ENCODE data around the gene BUB1B.

The BUB1B gene

DNA sequence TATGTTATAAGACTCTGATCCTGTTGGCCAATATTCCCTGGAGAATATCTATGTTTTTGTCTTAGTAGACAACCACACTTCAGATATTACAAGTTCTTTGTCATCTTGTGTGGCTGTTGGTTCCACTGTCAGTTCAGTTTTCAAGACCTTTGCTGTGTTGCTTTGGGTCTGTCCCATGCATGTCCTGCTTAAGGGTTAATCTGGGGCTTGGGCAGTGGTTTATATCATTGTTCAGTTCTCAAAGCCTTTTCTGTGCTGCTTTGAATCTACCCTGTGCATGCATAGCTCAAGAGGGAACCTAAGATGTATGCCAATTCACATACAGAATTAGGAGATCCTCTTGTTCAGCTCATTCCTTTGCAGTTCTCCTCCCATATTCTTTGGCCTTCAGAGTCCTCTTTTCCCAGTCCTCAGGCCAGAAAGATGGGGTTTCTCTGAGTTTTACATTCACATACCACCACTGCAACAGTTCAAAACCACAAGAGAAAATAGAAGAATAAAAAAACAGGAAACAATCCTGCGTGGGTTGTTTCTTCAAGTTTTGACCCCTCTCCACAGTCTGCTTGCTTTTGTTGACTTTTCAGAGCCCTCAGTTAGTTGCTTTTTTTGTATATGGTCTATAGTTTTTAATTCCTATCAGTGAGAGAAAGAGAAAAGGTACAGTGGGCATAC, 21.6 kb downstream of the BUB1B start:
- Mint-ChIP-seq H3K27me3 (no peaks in the 10 kb centered on the region), H3K4me1 (ENCODE audit: low read depth in 2 of 2) (peaks cover 19 to 24% of the 10 kb centered on the region in 2 donors), H3K36me3 (ENCODE audit: insufficient read depth) (no peaks in the 10 kb centered on the region), H3K27ac (peak overlapping the region; percentile 86 to 89), H3K4me3 (peak overlapping the region; percentile 50 to 58), H3K9me3 (no peaks in the 10 kb centered on the region)
- no peak for DNase-seq
- ATAC-seq (replicated peaks) = peak; percentile 50

DNA sequence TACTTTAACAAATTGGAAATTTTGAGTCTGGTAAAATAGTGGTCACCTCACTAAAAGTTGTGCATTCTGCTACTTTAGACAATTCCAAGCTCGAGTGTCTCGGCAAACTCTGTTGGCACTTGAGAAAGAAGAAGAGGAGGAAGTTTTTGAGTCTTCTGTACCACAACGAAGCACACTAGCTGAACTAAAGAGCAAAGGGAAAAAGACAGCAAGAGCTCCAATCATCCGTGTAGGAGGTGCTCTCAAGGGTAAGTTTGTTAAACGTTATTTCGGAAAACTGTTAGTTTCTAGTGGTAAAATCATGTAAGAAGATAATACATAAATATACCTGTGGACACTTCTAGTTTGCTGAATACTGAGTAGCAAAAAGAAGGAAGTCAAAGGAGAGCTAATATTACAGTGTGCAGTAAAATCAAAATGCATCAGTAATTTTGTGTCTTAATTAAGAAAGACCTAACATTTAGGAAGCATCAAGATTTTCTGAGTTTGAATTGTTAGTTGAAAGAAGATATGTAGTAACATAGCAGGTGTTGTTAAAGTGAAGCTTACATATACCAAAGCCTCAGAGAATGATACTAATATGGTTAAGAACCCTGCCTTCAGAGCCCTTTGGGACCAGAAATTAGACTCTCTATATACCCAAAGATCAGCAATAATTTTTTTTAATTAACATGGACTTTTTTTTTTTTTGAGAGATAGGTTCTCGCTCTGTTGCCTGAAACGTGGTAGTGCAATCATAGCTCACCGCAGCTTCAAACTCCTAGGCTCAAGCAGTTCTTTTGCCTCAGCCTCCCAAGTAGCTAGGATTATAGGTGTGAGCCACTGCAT, 23.0 kb downstream of the BUB1B start:
- no peaks in the 10 kb centered on the region for H3K9me3 Mint-ChIP-seq
- peak overlapping the region; percentile 86 to 89 for H3K27ac Mint-ChIP-seq
- no peaks in the 10 kb centered on the region for H3K36me3 Mint-ChIP-seq (ENCODE audit: insufficient read depth)
- H3K4me1 Mint-ChIP-seq (ENCODE audit: low read depth in 2 of 2) = peaks cover 17 to 22% of the 10 kb centered on the region in 2 donors
- ATAC-seq (replicated peaks) (no peak), DNase-seq (no peak)
- H3K4me3 Mint-ChIP-seq = peak overlapping the region; percentile 26 to 50
- no peaks in the 10 kb centered on the region for H3K27me3 Mint-ChIP-seq

DNA sequence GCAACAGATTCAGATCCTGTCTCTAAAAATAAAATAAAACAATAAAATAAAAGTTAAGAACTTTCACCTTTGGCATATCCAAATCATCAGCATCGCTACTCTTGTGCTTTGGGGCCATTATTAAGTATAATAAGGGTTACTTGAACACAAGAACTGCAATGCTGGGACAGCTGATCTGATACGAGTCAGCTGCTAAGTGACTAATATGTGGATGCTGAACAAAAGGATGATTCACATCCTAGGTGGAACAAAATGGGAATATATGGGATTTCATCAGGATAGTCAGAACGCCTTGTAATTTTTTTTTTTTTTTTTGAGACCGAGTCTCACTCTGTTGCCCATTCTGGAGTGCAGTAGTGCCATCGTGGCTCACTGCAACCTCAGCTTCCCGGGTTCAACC, 29.7 kb downstream of the BUB1B start:
- peaks cover 0 to 2% of the 10 kb centered on the region in 2 donors for H3K4me1 Mint-ChIP-seq (ENCODE audit: low read depth in 2 of 2)
- H3K27ac Mint-ChIP-seq = no peak overlapping the region
- no peaks in the 10 kb centered on the region for H3K27me3 Mint-ChIP-seq
- ATAC-seq (replicated peaks) = no peak
- DNase-seq = no peak
- H3K4me3 Mint-ChIP-seq = no peak overlapping the region
- peaks cover 6% of the 10 kb centered on the region for H3K36me3 Mint-ChIP-seq (ENCODE audit: insufficient read depth)
- H3K9me3 Mint-ChIP-seq = no peaks in the 10 kb centered on the region

DNA sequence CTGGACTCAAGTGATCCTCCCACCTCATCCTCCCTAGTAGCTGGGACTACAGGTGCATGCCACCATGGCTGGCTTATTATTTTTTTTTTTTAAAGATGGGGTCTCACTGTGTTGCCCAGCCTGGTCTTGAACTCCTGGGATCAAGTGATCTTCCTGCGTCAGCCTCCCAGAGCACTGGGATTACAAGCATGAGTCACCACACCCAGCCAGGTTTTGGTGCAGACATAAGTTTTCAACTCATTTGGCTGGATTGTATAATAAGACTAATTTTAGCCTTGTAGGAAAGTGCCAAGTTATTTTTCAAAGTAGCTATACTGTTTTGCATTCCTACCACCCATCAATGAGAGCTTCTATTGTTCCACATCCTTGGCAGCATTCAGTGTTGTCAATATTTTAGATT, 32.1 kb downstream of the BUB1B start:
- ATAC-seq (replicated peaks) = no peak

DNA sequence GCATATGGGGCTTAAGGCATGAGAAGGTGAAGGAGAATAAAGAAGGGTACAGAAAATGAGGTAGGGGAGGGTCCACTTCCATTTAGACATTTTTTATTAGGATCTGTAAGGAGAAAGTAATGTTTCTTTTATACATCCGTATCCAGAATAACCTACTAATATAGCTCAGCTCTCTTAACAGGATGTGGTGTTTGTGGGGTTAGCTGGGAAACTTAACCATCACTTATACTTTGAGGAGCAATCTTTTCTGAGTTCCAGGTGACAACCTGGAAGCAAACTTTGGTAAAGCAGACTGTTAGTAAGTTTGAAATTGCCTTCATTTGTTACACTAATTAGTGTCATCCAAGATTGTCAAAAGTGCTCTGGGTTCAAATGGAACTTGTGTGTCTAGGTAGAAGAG, 36.6 kb downstream of the BUB1B start:
- Mint-ChIP-seq H3K27me3 (no peaks in the 10 kb centered on the region), H3K4me1 (ENCODE audit: low read depth in 2 of 2) (peaks cover 16 to 22% of the 10 kb centered on the region in 2 donors), H3K27ac (peak overlapping the region in 1 of 2 donors; percentile 26), H3K4me3 (peak overlapping the region; percentile 22 to 67), H3K9me3 (no peaks in the 10 kb centered on the region), H3K36me3 (ENCODE audit: insufficient read depth) (peaks cover 7% of the 10 kb centered on the region)
- DNase-seq = no peak
- ATAC-seq (replicated peaks) = peak; percentile 73

More for the DNA sequence above, 32.1 kb downstream of the BUB1B start:
- H3K27ac Mint-ChIP-seq = no peak overlapping the region
- peaks cover 9 to 10% of the 10 kb centered on the region in 2 donors for H3K4me1 Mint-ChIP-seq (ENCODE audit: low read depth in 2 of 2)
- no peaks in the 10 kb centered on the region for H3K27me3 Mint-ChIP-seq
- no peaks in the 10 kb centered on the region for H3K9me3 Mint-ChIP-seq
- H3K4me3 Mint-ChIP-seq = no peak overlapping the region
- peaks cover 8% of the 10 kb centered on the region for H3K36me3 Mint-ChIP-seq (ENCODE audit: insufficient read depth)
- no peak for DNase-seq

DNA sequence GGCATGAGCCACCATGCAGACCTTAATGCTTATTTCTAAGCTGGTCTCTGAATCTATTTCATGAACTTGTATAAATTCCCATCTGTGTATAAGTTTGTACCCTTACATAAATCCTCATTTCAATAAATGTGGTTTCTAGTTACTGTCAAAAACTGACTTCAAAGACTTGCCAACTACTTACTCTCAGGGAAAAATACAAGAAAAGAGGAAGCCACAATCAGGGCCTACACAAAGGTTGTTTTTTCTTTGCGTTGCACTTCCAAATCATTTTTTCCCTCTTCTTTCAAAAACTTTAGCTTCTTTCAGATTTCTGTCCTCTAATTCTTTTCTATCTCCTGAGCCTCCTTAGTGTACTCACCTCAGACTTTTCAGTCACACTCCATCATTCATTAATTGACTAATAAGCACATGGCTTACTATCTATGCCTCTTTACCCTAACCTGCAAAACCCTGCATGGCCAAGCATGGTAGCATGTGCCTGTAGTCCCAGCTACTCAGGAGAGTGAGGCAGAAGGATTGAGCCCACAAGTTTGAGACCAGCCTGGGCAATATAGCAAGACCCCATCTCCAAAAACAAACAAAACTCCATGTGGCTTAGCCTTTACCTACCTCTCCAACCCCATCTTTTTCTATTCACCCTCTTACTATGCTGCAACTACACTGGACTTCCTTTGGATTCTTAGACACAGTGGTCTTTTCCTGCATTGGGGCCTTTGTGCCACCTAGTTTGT, 37.7 kb downstream of the BUB1B start:
- Mint-ChIP-seq H3K4me3 (no peak overlapping the region), H3K9me3 (no peaks in the 10 kb centered on the region), H3K27ac (peak overlapping the region in 1 of 2 donors; percentile 14), H3K36me3 (ENCODE audit: insufficient read depth) (peaks cover 7% of the 10 kb centered on the region), H3K4me1 (ENCODE audit: low read depth in 2 of 2) (peaks cover 16 to 22% of the 10 kb centered on the region in 2 donors), H3K27me3 (no peaks in the 10 kb centered on the region)
- ATAC-seq (replicated peaks) = no peak
- DNase-seq = no peak

DNA sequence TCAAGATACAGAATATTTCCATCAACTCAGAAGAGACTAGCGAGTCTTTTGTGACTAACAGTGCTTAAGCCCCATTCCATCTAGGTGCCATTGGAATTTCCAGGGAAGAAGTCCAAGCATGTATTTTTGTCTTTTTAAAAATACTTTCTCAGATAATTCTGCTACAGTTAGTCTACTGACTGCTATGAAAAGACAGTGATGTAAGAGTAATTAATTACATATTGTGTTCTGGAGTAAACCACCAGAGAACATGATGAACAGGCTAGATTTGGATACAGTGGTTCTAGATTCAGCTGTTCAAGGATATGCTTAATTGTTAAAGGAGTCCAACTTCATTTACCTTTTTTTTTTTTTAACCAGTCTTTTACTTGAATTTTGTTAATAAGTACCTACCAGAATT, 43.2 kb downstream of the BUB1B start:
- peaks cover 7% of the 10 kb centered on the region for H3K36me3 Mint-ChIP-seq (ENCODE audit: insufficient read depth)
- no peak for ATAC-seq (replicated peaks)
- H3K9me3 Mint-ChIP-seq = no peaks in the 10 kb centered on the region
- DNase-seq = no peak
- no peak overlapping the region for H3K4me3 Mint-ChIP-seq
- H3K27ac Mint-ChIP-seq = no peak overlapping the region
- H3K27me3 Mint-ChIP-seq = no peaks in the 10 kb centered on the region
- peaks cover under 1 to 2% of the 10 kb centered on the region in 2 donors for H3K4me1 Mint-ChIP-seq (ENCODE audit: low read depth in 2 of 2)

- ATAC-seq (replicated peaks) (peak; percentile 96), DNase-seq (peak; percentile 54 to 65 (median 60))
- Mint-ChIP-seq H3K27ac (no peak overlapping the region), H3K9me3 (no peaks in the 10 kb centered on the region), H3K36me3 (ENCODE audit: insufficient read depth) (no peaks in the 10 kb centered on the region), H3K4me1 (ENCODE audit: low read depth in 2 of 2) (no peaks in the 10 kb centered on the region), H3K27me3 (no peaks in the 10 kb centered on the region), H3K4me3 (no peak overlapping the region)
Observed at GRCh38 chr15:40217166-40217824, 56.4 kb downstream of the BUB1B start.

DNA sequence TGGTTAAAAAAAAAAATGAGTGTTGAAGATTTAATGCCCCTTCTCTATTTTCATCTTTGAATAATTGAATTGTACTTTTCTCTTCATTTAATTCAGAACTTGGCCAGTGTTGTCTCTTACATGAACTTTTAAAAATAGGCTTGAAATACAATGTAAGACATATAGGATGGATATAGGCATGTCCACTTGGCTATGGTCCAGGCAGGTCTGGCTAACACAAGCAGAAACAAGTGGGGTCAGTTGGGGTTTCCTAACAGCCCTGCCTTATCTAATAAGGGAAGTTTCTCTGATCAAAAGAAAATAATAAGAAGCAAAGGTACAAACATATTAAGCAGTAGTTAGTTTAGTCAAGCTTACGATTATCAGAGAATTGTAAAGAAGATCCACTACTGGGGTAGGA, 58.9 kb downstream of the BUB1B start:
- Mint-ChIP-seq H3K27ac (no peak overlapping the region), H3K9me3 (no peaks in the 10 kb centered on the region), H3K4me1 (ENCODE audit: low read depth in 2 of 2) (no peaks in the 10 kb centered on the region), H3K36me3 (ENCODE audit: insufficient read depth) (no peaks in the 10 kb centered on the region), H3K27me3 (no peaks in the 10 kb centered on the region), H3K4me3 (no peak overlapping the region)
- DNase-seq = no peak
- no peak for ATAC-seq (replicated peaks)

DNA sequence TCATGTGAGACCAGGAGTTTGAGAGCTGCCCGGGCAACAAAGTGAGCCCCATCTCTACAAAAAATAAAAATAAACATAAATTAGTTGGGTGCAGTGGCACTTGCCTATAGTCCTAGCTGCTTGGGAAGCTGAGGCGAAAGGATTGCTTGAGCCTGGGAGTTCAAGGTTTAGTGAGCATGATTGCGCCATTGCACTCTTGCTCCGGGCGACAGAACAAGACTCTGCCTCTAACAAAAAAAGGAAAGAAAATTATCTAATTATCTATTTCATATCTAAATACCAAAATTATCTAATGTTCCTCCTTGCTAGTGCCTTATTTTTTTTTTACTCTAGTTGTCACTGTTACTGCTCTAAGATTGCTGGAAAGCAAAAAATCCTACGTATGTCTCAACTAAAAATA, 61.3 kb downstream of the BUB1B start:
- Mint-ChIP-seq H3K27me3 (no peaks in the 10 kb centered on the region), H3K36me3 (ENCODE audit: insufficient read depth) (no peaks in the 10 kb centered on the region), H3K9me3 (no peaks in the 10 kb centered on the region), H3K4me1 (ENCODE audit: low read depth in 2 of 2) (no peaks in the 10 kb centered on the region), H3K4me3 (no peak overlapping the region), H3K27ac (no peak overlapping the region)
- no peak for ATAC-seq (replicated peaks)
- DNase-seq = no peak

DNA sequence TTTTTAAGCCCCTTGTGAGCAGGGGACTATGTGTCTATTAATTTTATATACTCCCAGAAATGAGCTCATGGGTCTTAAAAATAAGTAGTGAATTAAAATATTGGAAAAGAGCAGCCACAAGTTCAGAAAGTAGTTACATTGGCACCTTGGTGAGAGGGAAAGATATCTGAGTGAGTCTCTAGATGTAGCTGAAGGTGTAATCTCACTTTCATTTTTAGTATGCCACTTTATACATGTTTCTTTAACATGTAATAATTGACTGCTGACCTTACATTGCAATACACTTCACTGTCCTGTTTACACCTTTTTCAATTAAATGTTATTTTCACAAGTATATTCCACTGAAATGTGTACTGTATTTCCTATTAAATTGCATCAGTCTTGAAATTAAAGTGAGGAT, 65.9 kb downstream of the BUB1B start:
- no peaks in the 10 kb centered on the region for H3K36me3 Mint-ChIP-seq (ENCODE audit: insufficient read depth)
- H3K27me3 Mint-ChIP-seq = no peaks in the 10 kb centered on the region
- H3K27ac Mint-ChIP-seq = no peak overlapping the region
- no peak overlapping the region for H3K4me3 Mint-ChIP-seq
- DNase-seq (no peak), ATAC-seq (replicated peaks) (no peak)
- no peaks in the 10 kb centered on the region for H3K4me1 Mint-ChIP-seq (ENCODE audit: low read depth in 2 of 2)
- no peaks in the 10 kb centered on the region for H3K9me3 Mint-ChIP-seq

DNA sequence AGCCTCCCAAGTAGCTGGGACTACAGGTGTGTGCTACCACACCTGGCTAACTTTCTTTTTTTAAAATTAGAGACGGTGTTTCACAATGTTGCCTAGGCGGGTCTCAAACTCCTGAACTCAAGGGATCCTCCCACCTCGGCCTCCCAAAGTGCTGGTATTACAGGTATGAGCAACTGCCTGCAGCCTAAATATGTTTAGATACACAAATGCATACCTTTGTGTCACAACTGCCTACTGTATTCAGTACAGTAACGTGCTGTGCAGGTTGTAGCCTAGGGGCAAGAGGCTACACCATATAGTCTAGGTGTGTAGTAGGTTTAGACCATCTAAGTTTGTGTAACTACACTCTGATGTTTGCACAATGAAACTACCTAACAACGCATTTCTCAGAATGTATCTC, 68.4 kb downstream of the BUB1B start:
- no peaks in the 10 kb centered on the region for H3K27me3 Mint-ChIP-seq

DNA sequence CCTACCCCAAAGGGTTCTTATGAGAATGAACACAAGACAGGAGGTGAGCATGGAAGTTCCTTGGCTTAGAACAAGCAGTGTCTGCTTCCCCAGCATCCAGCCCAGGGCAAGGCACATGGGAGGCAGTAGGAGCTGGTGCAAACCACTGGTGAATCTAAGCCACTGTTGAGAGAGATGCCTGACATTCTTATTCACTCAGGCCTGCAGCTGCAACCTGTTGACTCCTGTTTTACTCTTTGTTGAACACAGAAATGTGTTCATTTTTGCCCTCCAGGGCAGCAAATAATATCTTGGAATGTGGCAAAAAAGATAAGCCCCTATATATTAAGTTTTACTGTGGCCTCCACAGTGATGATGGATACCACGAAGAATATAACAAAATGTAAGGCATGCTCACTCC, 69.1 kb downstream of the BUB1B start:
- Mint-ChIP-seq H3K9me3 (no peaks in the 10 kb centered on the region), H3K27ac (no peak overlapping the region), H3K36me3 (ENCODE audit: insufficient read depth) (no peaks in the 10 kb centered on the region), H3K4me3 (no peak overlapping the region), H3K27me3 (no peaks in the 10 kb centered on the region), H3K4me1 (ENCODE audit: low read depth in 2 of 2) (no peaks in the 10 kb centered on the region)
- ATAC-seq (replicated peaks) (no peak), DNase-seq (no peak)

More for the DNA sequence above, 68.4 kb downstream of the BUB1B start:
- Mint-ChIP-seq H3K36me3 (ENCODE audit: insufficient read depth) (no peaks in the 10 kb centered on the region), H3K4me1 (ENCODE audit: low read depth in 2 of 2) (no peaks in the 10 kb centered on the region), H3K27ac (no peak overlapping the region), H3K9me3 (no peaks in the 10 kb centered on the region), H3K4me3 (no peak overlapping the region)
- ATAC-seq (replicated peaks) (no peak), DNase-seq (no peak)

All from effector memory CD8-positive, alpha-beta T cell (primary cell).